Endodermal cell (in vitro differentiated cells): ENCODE data around the gene GABRR2. TPM values are rescaled to one million over a fixed set of nuclear protein-coding genes. Genes with fewer than 3 reads are reported as not detected.

Experiments used
- DNase-seq: peaks from one replicate; pipeline ENCODE4 v3.0.0-alpha.2; 2017
- H3K27ac ChIP-seq: 2 replicates; pipeline ENCODE4 v1.5.1; 2013; ENCODE audit warnings: mild to moderate bottlenecking, low read depth, low read length, moderate library complexity
- H3K27me3 ChIP-seq: 2 replicates; pipeline ENCODE4 v1.6.1; 2013; ENCODE audit warnings: mild to moderate bottlenecking, low read length, moderate library complexity; ENCODE audit not compliant: insufficient read depth, control insufficient read depth, poor library complexity, severe bottlenecking
- H3K36me3 ChIP-seq: 2 replicates; pipeline ENCODE4 v1.7.0; 2013; ENCODE audit warnings: mild to moderate bottlenecking, low read length, moderate library complexity; ENCODE audit not compliant: control insufficient read depth, insufficient read depth
- H3K4me1 ChIP-seq: one replicate; pipeline ENCODE4 v1.7.0; 2013; ENCODE audit warnings: low read length; ENCODE audit not compliant: control insufficient read depth, insufficient read depth
- H3K4me3 ChIP-seq: 2 replicates; pipeline ENCODE4 v1.5.1; 2013; ENCODE audit warnings: mild to moderate bottlenecking, low read length, moderate library complexity
- H3K9ac ChIP-seq: 2 replicates; pipeline ENCODE4 v1.6.1; 2013; ENCODE audit warnings: mild to moderate bottlenecking, low read length, moderate library complexity; ENCODE audit not compliant: poor library complexity, severe bottlenecking; ENCODE audit errors: extremely low read depth
- H3K9me3 ChIP-seq: 2 replicates; pipeline ENCODE4 v1.6.1; 2013; ENCODE audit warnings: mild to moderate bottlenecking, low read length, moderate library complexity; ENCODE audit not compliant: control insufficient read depth
- H3K27ac Mint-ChIP-seq: 2 replicates; pipeline ENCODE4 v1.8.0; 2020; ENCODE audit warnings: mixed read lengths
- H3K27me3 Mint-ChIP-seq: 2 replicates; pipeline ENCODE4 v1.8.0; 2021; ENCODE audit warnings: mild to moderate bottlenecking, mixed read lengths; ENCODE audit not compliant: insufficient read depth
- H3K36me3 Mint-ChIP-seq: 2 replicates; pipeline ENCODE4 v1.8.0; 2020; ENCODE audit warnings: low read depth, mixed read lengths
- H3K4me1 Mint-ChIP-seq: 2 replicates; pipeline ENCODE4 v1.8.0; 2020; ENCODE audit warnings: mixed read lengths
- H3K4me3 Mint-ChIP-seq: 2 replicates; pipeline ENCODE4 v1.8.0; 2020; ENCODE audit warnings: mild to moderate bottlenecking, moderate library complexity, mixed read lengths
- H3K9me3 Mint-ChIP-seq: 2 replicates; pipeline ENCODE4 v1.8.0; 2020; ENCODE audit warnings: mild to moderate bottlenecking, mixed read lengths
- WGBS, 2 experiments: methylation state at CpG; one replicate each; pipeline versions ENCODE4 v1.1.5 to v1.1.7; 2013; ENCODE audit warnings: missing lambda C conversion rate in 2 of 2, mixed read lengths in 1 of 2; ENCODE audit not compliant: insufficient coverage in 1 of 2, insufficient read length in 1 of 2; 5-methylcytosine and 5-hydroxymethylcytosine counted together
- total RNA-seq, 2 donors: library from RNA; stranded (reverse); fragmentation: NEBNext Ultra II Directional in 1 of 2; extraction: Animal tissue kit (Norgen Biotek cat#: 25700) in 1 of 2; gene quantifications; 2 replicates in 1 of 2; 3 replicates in 1 of 2; pipeline ENCODE4 v1.2.1, GENCODE V29; 2021
- TF ChIP-seq, protein P1 (sequence below): fragments of 200-600 bp; sonication (generic); conservative IDR thresholded peaks from 2 replicates; pipeline ENCODE4 v1.5.0; 2021; ENCODE audit warnings: antibody characterized with exemption, mild to moderate bottlenecking

Gene GABRR2
- total RNA-seq, 2 donors from 2014 or later: 0.15 to 0.27 TPM

- H3K27ac ChIP-seq: no peak overlapping the region
- WGBS, 2 experiments: 96 to 100% methylated on average over 1 of the region's 3 CpGs
- H3K36me3 Mint-ChIP-seq: no peaks in the 10 kb centered on the region
- no peaks in the 10 kb centered on the region for H3K9me3 Mint-ChIP-seq
- DNase-seq: no peak
- H3K4me1 Mint-ChIP-seq: no peaks in the 10 kb centered on the region
- H3K9me3 ChIP-seq: no peaks in the 10 kb centered on the region
- TF ChIP-seq, protein P1, sequence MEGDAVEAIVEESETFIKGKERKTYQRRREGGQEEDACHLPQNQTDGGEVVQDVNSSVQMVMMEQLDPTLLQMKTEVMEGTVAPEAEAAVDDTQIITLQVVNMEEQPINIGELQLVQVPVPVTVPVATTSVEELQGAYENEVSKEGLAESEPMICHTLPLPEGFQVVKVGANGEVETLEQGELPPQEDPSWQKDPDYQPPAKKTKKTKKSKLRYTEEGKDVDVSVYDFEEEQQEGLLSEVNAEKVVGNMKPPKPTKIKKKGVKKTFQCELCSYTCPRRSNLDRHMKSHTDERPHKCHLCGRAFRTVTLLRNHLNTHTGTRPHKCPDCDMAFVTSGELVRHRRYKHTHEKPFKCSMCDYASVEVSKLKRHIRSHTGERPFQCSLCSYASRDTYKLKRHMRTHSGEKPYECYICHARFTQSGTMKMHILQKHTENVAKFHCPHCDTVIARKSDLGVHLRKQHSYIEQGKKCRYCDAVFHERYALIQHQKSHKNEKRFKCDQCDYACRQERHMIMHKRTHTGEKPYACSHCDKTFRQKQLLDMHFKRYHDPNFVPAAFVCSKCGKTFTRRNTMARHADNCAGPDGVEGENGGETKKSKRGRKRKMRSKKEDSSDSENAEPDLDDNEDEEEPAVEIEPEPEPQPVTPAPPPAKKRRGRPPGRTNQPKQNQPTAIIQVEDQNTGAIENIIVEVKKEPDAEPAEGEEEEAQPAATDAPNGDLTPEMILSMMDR: no peak
- H3K4me3 ChIP-seq: no peak overlapping the region
- no peak overlapping the region for H3K27ac Mint-ChIP-seq
- H3K27me3 ChIP-seq: no peaks in the 10 kb centered on the region
- H3K4me1 ChIP-seq: no peaks in the 10 kb centered on the region
- no peak overlapping the region for H3K9ac ChIP-seq
- no peaks in the 10 kb centered on the region for H3K36me3 ChIP-seq
- H3K4me3 Mint-ChIP-seq: no peak overlapping the region
- H3K27me3 Mint-ChIP-seq: no peaks in the 10 kb centered on the region
These were observed 31.0 kb downstream of the GABRR2 start for GRCh38 chr6:89284081-89284480.

GRCh38 chr6:89282749-89283148, 32.4 kb downstream of the GABRR2 start:
- no peaks in the 10 kb centered on the region for H3K36me3 Mint-ChIP-seq

GRCh38 chr6:89281779-89282246, 33.3 kb downstream of the GABRR2 start:
- DNase-seq: peak; percentile 88
- TF ChIP-seq, protein P1: peak; percentile 83
- H3K36me3 ChIP-seq: no peaks in the 10 kb centered on the region
- H3K9me3 Mint-ChIP-seq: no peaks in the 10 kb centered on the region
- H3K27me3 ChIP-seq: no peaks in the 10 kb centered on the region
- H3K9ac ChIP-seq: no peak overlapping the region
- no peaks in the 10 kb centered on the region for H3K9me3 ChIP-seq
- no peaks in the 10 kb centered on the region for H3K4me1 Mint-ChIP-seq
- H3K4me3 Mint-ChIP-seq: no peak overlapping the region
- H3K27me3 Mint-ChIP-seq: no peaks in the 10 kb centered on the region
- no peak overlapping the region for H3K27ac Mint-ChIP-seq
- H3K4me3 ChIP-seq: no peak overlapping the region
- no peak overlapping the region for H3K27ac ChIP-seq
- no peaks in the 10 kb centered on the region for H3K4me1 ChIP-seq
- 66 to 69% methylated on average over 5 to 10 of the region's 10 CpGs for WGBS, 2 experiments
- no peaks in the 10 kb centered on the region for H3K36me3 Mint-ChIP-seq

More at GRCh38 chr6:89282749-89283148, 32.4 kb downstream of the GABRR2 start:
- no peak overlapping the region for H3K9ac ChIP-seq
- H3K27ac ChIP-seq: no peak overlapping the region
- H3K4me3 Mint-ChIP-seq: no peak overlapping the region
- no peaks in the 10 kb centered on the region for H3K36me3 ChIP-seq
- TF ChIP-seq, protein P1: no peak
- H3K27me3 Mint-ChIP-seq: no peaks in the 10 kb centered on the region
- H3K27ac Mint-ChIP-seq: no peak overlapping the region
- WGBS, 2 experiments: 89 to 96% methylated on average over 7 to 9 of the region's 9 CpGs
- no peaks in the 10 kb centered on the region for H3K9me3 Mint-ChIP-seq
- DNase-seq: no peak
- no peaks in the 10 kb centered on the region for H3K4me1 Mint-ChIP-seq
- no peaks in the 10 kb centered on the region for H3K27me3 ChIP-seq
- no peaks in the 10 kb centered on the region for H3K4me1 ChIP-seq
- no peaks in the 10 kb centered on the region for H3K9me3 ChIP-seq
- H3K4me3 ChIP-seq: no peak overlapping the region
